Stimulated activated CD4-positive, alpha-beta T cell treated with anti-CD3 and anti-CD28 coated beads, Interleukin-4, amount 100 ng/mL, for 48 hours (primary cell): ENCODE results near the gene MGMT.

Experiments used
- DNase-seq, 2 donors: peaks; one replicate each; pipeline ENCODE4 v3.0.0-alpha.2; 2020; ENCODE audit warnings: low read depth in 2 of 2

MGMT gene

DNA sequence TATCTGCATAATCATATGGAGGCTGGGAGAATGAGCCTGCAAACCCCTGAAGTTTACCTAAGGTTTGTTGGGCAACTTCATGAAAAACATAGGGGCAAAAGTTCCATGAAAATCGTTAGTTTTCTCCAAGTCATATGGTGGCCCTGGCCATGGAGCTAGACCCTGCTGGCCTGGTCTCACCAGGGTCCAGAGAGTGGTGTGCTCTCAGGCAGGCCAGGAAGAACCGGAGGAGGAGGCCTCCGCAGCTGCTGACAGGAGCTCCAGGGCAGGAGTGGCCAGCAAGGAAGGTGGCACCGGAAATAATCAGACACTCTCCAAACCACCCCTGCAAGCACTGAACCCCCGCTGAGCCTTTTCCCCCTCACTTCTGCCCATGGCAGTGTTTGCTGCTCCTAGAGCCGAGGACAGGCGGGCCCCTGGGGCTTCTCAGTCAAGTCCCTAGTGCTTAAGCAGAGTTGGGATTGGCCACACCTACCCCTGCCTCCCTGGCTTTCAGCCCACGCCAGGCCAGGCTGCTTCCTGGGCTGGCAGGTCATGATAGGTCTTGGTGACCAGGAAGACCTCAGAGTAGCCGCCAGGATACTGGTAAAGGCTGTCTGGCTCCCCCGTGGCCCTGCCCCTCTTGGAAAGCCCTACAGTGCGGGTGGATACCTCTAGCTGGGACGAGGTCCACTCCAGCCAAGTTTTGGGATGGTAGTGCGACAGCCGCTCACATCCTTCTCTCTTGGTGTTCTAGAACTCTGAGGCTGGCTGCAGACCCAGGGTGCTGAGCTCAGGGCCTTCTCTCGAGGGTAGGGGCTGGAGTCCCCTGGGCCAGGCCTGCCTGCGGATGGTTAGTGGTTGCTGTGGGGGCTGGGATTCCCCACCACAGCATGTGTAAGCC is 242.8 kb downstream of the MGMT start:
- no peak for DNase-seq

DNA sequence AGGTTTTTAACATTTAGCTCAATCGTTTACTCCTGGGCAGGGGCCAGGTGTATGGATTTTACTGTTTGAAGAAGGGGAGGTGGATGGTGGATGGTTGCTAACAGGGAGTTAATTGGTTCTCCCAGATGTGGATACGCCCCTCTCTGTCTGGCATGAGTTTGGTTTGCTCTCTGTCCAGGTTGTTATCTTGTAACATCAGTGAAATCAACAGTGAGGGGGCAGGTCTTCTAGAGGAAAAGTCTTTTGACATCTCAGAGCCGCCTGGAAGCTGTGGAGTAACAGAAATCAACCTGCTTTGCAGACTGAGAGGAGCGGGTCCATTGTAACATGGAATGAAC is 243.4 kb downstream of the MGMT start:
- DNase-seq: no peak

DNA sequence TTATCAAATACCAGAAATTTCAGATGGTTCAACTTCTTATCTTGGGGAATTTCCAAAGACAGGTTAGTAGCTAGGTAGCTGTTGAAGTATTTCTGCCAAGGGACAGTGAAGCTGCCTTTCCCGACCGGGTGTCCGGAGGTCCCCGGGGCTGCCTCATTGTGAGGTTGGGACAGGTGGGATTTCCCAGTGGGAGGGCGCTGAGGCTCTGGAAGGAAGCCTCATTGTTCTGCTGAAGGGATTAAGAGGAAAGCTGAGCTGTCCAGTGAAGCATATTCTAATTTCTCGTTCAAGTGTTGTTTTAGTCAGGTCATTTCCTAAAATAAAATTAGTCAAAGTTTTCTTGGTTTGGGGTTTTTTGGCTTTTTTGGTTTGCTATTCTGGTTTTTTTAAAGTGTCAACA is 244.2 kb downstream of the MGMT start:
- DNase-seq: no peak

DNA sequence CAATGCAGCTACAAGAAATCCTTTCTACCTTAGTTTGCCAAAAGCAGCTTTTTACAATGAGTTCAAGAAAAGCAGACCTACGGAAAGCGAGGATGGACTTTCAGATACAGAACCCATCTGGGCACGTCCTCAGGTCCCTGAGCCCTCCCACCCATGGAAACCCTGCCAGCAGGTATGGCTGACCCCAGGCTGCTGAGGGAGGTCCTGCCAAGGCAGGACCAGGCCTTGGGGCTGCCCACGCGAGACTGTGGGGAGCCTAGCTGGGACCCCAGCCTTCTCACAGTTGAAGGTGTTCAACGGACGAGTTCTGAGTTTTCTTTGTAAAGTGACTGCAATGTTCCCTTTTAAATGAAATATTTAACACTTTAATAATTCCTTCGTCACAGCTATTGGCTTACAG is 245.0 kb downstream of the MGMT start:
- DNase-seq: no peak

DNA sequence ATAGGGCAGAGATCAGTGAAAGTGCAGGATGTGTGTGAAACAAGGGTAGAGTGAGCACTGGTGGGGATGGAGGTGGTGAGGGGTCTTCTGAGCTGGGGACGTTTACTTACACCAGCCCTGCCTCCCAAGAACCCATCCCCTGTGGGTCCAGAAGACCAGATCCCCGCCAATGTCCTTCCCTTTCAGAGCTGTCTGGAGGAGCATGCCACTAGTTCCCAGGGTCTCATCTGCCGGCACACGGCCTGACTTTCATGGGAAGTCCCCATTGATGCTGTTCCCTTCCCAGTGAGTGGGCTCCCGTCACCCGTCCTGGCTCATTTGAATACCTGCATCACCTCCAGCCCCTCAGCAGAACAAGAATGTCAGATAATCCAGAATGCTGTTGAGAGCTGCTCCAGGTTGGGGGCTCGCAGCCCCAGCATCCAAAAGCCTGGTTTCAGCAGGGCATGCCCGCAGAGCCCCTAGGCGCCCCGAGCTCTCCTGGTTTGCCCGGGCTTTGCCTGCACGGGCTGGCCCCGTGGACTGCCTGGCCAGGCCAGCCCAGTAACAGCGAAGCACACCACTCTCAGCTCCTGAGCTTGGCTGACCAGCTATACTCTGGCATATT is 246.7 kb downstream of the MGMT start:
- no peak for DNase-seq

DNA sequence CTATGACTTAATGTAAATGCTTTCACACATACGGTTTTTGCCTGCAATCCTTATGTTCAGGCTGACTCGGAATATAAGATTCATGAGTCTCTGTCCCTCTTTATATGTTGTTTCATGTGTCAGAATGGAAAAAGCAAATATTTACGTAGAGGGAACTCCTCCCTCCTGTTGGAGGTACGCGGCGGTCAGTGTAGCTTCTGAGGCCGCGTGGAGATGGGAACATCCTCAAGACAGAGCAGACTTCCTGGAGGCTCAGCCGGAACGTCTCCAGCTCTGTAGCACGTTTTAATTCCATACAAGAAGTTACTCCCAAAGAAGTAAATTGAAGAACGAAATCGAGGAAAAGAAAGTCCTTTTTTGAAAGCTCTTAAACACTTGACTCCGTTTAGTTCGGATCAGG is 248.8 kb downstream of the MGMT start:
- DNase-seq: no peak

DNA sequence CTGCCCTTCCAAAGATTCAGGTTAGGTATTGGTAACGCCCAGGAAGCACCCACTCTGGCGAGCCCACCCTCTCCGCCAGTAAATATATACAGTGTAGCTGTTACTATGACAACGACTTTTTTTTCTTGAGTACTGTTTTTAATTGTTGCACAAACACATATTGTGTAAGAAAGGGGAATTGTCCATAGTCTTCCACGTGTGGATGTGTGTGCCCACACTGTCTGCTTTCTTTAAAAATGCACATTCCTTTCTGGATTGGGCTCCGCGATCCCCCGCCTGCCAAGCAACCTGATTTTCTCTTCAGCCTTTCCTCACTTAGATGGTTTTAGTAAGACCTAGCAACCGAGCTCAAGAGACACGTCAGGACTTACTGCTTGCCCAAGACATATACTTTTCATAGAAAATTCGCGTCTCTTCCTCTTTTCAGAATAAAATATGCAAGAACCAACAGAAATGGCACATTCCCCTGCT is 249.2 kb downstream of the MGMT start:
- no peak for DNase-seq

DNA sequence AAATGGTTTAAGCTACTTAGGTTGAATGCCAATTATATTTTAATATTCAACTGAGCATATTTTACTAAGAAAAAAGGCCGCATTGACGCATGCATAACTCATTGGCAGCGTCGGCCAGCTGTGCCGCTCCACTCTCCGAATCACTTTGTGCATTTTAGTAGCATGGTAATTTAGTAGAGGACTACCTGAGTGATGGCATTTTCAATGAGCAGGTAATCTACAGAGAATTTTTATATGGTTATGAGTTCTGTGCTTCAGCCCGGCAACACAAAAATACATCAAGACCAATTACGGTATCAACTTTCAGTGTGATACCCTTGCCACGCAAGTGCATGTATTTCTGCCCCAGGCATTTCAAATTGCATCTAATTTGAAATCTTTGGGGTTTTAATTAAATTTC is 249.8 kb downstream of the MGMT start:
- no peak for DNase-seq

DNA sequence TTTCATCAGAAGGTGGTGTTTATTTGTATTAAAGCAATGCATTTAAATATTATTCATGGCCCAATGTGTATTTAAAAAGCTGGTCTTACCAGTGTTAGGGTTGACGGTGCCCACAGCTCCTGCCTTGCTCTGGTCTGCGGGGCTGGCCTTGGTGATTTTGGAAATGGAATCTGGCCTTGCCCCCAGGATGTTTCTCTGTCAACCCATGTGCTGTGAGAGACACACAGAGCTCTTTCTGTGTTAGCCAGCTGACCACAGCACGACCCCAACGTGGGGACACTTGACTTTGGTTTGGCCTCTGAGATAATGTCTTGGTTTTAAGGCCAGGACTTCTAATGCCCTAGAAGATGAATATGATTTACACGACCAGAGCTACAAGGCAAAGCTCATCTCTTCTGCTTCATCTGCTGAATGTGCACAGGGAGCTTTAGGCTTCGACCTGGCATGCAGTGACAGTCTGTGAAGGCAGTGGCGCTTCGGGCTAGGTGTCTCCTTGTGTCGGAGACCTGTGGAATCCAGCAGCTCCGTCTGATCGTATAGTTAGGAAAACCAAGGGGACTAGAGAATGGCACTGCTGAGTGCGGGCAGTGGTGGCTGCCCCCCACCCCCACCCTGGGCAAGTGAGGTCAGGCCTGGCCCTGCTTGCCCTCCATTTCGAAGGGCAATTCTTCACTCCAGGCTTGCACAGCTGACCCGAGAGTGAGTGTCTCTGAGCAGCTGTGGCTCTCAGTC is 250.9 kb downstream of the MGMT start:
- DNase-seq: no peak

DNA sequence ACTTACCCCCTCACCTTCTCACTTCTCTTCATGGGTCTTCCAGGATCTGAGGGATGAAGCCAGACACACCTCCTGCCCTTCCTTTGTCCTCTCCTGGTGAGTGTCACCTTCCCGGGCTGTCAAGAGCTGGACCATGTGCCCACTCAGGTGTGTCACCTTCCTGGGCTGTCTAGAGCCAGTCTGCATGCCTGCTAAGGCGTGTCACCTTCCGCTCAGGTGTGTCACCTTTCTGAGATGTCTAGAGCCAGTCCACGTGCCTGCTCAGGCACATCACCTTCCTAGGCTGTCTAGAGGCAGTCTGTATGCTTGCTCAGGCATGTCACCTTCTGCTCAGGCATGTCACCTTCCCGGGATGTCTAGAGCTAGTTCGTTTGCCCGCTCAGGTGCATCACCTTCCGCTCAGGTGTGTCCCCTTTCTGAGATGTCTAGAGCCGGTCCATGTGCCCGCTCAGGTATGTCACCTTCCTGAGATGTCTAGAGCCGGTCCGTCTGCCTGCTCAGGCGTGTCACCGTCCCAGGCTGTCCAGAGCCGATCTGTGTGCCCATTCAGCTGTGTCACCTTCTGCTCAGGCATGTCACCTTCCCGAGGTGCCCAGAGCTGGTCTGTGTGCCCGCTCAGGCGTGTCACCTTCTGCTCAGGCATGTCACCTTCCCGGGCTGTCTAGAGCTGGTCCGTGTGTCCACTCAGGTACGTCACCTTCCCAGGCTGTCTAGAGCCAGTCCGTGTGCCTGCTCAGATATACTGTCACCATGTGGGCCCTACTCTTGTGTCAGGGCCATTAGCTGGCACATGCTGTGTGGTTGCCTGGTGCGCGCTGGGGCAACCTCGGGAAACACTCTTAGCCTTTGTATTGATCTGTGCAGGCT is 251.7 kb downstream of the MGMT start:
- no peak for DNase-seq

DNA sequence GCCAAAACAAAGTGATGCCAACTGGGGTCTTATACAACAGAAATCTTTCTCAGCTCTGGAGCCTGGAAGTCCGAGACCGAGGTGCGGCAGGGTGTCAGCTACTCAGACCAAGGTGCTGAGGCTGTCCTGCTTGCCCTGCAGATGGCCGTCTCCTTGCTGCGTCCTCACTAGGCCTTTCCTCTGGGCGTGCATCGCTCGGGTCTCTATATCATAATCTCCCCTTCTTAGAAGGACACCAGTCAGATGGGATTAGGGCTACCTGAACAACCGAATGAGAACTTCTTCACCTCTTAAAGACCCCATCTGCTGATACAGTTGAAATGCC is 252.3 kb downstream of the MGMT start:
- DNase-seq: no peak

DNA sequence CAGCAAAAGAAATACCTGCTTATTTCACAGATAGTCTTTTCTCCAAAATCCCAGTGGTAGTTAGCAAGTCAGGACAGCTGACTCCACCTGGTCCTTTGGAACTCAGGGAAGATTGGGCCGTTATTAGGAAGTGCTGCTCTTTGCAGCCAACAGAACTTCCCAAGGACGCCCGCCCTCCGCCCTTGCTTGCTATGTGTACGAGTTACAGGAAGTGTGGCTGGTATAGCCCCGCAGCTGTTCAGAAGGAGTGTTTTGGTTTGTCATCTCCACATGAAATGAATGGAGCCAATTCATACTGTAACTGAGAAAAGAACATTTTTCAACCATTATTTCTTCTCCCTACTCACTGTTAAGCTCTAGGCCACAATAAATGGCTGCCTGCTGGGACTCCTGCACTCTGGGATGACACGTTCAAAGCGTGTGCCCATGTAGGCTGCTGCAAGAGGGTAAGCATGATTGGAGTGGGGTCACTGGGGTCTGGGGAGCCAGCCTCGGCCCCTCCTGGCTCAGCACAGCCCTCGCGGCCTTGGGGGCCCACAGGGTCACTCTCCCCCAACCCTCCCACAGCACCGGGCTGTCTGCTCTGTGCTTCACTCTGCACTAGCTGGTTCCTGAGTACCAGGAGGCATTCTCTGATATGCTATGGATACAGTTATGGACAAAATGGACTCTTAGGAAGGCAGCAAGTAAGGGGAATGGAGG is 253.0 kb downstream of the MGMT start:
- no peak for DNase-seq

DNA sequence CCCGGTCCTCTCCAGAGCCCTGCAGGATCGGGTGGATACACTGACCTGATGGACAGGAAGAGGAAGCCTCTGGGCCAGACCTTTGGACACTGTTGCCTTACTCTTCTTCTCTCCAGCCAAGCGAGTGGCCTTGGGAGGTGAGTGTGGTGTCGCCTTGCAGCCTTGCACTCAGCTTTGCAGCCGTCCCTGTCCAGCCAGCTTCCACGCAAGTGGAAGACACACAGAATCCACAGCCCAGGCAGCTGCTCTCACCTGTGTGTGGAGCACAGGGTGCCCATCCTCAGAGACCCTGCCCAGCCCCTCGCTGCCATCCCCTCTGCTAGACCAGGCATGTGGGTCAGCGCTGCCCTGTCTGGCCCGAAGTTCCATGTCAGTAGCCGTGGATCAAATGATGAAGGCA is 258.0 kb downstream of the MGMT start:
- DNase-seq: no peak

DNA sequence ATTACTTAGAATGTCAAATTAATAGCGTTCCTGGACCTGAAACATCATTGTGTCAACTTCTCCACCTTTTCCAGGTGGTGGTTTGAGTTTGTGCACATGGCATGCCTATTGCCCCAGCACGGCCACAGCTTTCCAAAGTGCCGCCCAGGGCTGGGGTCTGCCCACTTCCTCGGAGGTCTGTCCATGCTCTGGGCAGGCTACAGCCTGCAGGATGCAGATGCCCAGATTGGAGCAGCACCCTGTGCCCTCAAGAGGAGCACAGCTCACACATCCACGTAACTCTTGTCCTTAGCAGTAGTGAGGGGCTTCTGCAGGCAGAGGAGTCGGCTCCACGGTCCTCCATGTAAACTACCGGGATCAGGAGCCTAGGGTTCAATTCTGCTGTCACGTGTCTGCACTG is 258.4 kb downstream of the MGMT start:
- DNase-seq: no peak

DNA sequence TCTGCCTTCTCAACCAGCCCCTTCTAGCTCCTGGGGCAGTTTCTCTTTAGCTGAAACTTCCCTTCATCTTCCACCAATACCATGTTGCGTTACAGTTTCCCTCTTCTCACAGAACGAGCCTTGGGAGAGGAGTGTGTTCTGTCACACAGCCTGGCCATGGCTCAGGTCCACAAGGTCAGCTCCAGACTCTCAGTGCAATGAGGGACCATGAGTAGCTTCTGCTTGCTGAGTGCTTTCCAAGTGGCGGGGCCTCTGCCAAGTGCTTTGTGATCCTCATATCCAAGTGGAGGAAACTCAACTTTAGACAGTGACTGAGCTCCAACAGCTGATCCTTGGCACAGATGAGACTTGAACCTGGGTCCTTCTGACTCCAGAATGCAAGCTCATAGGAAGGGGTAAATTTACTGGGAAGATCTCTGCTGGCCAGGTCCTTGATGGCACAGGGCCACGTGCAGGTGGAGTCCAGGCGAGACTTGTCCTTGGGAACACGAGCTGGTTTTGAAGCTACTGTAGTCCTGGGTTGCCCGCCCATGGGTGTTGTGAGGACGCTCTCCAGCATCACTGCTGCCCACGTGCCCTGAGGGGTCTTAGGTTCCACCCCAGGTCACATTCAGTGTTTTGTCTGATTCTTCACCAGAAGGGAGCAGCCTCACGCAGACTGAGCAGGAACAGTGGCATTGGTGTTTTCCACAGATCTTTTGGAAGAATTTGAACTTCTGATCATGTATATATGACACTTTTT is 259.0 kb downstream of the MGMT start:
- no peak for DNase-seq

DNA sequence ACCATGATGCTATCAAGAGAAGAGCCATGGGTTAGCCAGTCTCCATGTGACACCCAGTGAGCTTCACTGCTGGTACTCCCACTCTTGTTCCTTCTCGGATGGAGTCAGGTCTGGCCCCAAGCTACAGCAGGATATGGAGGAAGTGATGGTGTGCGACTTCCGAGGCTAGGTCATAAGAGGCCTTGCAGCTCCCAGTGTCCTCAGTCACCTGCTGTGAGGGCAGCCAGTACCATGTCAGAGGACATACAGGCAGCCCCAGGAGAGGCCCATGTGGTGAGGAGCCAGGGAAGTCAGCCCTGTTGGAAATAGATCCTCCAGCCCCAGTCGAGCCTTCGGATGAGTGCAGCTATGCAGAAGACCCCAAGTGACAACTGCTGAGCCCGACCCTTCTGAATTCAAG is 260.0 kb downstream of the MGMT start:
- DNase-seq: no peak

DNA sequence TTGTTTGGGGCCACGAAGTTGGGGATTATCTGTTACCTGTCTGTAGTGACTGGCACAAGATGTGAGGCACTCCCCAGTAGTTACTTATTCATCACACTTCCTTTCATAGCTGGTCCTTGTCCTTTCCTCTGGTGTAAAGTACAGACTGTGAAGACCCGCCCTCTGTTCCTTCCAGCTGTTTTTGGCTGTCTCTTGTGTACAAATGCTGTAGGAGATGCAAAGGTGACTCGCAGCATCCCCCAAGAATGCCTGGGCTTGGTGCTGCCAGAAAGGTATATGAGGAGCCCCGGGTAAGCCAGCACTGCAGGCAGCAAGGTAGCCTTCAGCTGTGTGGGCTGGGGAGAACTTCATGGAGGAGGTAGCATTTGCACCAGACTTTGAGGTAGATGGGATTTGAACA is 260.5 kb downstream of the MGMT start:
- no peak for DNase-seq

DNA sequence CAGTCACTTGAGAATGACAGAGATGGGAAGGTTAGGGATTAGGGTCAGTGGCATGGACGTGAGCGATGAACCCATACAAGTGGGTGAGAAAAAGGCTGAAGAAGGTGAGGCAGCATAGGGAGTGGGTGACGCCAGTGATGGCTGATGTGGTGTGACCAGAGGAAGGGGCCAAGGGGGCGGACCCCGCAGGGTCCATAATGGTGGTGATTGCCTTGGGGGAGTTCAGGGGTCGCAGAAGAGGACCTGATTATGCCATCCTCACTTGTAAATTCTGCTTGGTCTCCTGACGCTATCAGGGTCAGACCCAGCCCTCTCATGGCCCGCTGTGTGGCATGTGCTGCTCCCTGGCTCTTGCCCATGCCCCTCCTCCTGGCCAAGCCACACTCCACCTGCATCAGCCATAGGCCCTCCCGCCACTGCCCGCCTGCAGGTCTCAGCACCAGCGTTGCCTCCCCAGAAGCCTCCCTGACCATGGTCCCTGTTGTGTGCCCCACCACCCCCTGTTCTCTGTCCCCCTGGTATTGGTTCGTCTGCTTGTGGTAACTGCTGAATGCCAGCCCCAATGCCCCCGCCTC is 261.3 kb downstream of the MGMT start:
- no peak for DNase-seq

DNA sequence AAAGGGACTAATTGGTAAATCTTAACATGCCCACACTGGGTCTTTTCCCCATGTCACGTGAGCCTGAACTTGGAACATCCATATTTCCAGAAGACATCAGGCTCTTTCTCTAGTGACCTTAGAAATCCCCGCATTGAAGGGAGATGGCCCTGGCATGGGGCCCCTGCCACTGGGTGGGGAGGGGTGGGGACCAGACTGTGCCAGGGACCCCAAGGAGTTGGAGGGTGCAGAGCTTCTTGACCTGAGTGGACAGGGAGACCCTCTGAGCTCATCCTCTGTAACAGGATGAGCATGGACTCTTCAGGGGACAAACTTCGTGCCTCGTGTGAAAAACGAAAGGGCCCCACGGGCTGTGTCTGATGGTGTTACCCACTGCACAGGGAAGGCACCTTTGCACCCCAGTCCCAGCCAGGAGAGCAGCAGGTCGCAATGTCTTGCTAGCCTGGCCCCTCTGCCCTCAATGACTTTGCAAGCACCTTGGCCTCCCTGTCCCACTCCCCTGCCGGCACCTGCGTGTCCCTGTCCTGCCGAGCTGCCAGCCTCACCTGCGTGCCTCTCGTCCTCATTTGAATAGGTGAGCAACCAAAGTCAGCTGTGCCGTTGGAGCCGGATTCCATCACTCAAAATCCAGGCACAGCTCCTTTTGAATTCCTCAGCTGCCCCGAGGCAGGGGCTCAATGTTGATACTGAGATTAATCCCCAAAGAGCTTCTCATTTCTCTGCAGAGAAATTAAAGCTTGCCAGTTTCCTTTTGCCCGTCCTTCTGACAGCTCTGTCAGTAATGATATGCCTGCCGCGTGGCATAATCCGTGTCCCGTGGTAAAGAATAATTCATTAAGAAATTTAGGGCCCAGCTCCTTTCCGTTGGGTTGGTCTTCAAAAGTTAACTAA is 262.1 kb downstream of the MGMT start:
- DNase-seq: no peak
